NCI-H69 (cell line): ENCODE measurements around the gene BAIAP2.
"Not testable (repeated sequence)": the region's sequence is repeated elsewhere in the genome, so short reads cannot be mapped to it uniquely, and the experiment has no call there.

Source experiments
- DNase-seq: peaks from one replicate; lab custom pipeline; 2025; lab: John Stamatoyannopoulos, UW

The BAIAP2 gene

DNA sequence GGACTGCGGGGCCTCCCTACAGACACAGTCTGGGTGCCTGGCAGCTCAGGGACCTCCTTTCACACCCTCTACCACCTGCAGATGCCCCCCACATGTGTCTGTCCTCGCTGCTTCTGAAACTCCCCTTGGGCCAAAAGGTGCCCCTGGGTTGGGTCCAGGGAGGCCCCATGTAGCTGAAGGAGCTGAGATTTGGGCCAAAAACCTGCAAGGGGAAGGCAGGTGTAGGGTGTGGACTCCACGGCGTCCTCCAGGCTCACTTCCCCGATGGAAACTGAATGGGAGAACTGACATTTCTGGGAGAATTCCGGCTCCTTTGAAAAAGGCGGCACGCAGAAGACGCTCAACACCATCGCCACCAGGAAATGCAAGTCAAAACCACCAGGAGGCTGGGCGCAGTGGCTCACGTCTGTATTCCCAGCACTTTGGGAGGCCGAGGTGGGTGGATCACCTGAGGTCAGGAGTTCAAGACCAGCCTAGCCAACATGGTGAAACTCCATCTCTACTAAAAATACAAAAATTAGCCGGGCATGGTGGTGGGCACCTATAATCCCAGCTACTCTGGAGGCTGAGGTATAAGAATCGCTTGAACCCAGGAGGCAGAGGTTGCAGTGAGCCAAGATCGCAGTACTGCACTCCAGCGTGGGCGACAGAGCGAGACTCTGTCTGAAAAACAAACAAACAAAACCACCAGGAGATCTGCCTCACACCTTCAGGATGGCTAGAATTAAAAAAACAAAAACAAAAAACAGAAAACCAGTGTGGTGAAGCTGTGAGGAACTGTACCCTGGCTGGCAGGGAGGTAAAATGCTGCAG lies 13.2 kb upstream of the BAIAP2 start:
- no peak for DNase-seq

- no peak for DNase-seq
Measured at GRCh38 chr17:81022344-81022676, 12.6 kb upstream of the BAIAP2 start.

DNA sequence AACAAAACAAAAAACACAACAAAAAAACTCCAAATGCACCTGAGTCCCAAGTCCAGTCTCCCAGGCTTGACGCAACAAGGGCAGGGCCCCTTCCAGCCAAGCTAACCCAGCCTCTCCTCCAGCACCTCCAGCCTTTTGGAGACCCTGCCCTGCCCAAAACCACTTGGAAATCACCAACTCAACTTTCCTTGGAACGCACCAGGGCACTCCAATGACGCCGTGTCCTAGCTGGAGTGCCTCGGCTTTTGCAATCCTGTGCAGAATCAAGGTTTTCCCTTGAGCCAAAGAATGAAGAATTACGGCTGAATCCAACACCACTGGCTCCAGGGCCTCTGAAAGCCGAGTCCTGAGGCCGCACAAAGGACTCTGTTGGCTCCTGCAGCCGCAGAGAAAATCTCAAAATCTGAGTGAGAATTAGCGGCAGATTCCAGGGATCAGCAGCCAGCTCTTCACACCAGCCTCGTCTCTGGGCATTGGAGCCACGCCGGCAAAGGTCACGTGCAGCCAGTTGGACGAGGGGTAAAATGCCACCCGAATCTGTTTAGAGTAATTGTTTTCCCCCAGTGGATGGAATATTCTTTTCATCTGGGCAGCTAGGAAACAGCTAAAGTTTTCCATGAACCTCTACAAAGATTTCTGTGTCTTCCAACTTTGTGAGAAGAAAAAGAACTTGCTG lies 9.7 kb upstream of the BAIAP2 start:
- DNase-seq: no peak

DNA sequence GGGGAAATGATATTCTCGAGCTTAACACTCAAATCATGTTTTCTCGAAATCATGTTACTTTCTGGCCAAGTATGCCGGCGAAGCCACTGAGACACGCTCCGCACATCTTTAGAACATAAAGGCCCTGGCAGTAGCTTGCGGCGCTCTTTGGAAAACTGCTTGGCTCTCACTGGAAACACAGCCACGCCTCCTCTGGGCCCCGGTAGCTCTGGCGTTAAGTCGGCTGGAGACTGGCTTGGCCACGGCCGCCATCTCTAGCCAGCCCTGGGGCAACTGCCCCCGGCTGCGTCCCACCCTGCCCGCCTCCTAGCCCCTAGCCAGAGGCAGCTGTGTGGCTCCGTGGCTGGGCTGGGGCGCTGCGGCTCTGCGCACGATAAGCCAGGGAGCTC lies 9.2 kb upstream of the BAIAP2 start:
- no peak for DNase-seq

- DNase-seq: no peak
Measured at GRCh38 chr17:81026266-81027036, 8.5 kb upstream of the BAIAP2 start.

DNA sequence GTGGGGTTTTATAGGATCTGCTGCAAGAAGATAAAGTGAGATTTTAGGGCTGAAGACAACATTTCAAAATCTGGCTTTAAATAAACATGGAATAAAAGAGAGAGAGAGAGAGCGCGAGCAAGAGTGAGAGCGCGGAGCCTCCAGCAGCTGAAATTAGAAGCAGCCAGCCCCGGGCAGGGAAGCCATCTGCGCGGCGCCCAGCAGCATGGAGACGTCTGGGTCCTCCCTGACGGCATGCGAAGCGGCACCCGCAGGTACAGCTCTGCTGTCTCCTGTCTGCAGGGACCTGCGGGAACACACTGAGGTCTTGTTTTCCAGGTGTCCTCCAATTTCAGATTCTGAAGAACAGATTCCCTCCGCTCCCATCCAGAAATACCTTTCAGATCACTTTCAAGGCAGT lies 7.9 kb upstream of the BAIAP2 start:
- no peak for DNase-seq

DNA sequence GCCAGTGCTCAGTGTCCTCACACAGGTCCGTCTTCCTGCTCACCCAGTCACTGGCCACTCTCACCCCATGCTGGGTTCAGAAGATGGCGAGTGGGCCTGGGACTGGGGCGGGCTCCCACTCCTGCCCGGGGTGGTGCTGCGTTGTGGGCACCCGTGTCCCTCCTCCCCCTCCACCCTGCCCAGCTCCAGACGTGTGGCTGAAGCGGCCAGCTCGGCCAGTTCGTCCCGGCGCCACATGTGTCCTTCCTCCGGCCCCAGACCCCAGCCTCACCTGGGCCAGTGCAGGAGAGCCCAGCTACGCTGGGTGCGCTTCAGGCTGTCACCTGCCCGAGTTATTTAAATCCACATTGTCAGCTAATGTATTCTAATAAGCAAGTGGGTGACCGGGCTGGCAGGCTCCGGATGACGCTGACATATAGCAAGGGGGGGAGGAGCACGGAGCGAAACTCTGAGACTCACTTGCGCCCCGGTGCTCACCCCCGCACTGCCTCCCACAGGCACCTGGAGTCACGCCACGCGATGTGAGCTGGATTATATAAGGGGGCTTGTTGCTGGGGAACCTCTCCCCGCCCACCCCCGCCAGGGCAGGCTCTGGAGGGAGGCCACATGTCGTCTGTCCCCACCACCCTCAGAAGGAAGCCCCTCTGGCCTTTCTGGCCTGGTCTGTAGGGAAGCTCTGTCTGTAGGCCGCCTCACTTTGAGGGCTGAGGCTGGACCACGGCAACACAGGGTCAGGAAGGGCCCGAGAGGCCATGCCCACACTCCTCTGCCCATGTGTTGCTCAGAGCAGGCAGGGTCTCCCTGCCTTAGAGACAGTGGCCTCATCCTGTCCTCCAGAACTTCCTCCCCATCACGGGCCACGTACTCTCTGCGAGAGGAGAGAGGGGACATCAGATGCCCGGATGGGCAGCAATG lies 7.1 kb upstream of the BAIAP2 start:
- no peak for DNase-seq

GRCh38 chr17:81028506-81028858 lies 6.5 kb upstream of the BAIAP2 start:
- no peak for DNase-seq

DNA sequence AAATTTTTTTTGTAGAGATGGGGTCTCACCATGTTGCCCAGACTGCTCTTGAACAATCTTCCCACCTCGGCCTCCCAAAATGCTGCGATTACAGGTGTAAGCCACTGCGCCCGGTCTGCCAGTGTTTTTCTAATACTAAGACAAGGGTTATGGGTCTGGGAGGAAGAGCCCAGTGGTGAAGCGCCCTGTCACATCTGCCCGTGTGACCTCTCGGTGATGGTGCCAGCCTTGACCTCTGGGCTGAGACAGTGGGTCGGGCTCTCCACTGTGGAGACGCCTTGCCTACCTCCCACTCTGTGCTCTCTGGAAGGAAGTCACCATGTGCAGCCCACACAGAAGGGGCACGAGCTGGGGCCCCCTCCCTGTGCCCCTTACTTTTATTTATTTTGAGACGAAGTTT lies 5.1 kb upstream of the BAIAP2 start:
- DNase-seq: no peak

DNA sequence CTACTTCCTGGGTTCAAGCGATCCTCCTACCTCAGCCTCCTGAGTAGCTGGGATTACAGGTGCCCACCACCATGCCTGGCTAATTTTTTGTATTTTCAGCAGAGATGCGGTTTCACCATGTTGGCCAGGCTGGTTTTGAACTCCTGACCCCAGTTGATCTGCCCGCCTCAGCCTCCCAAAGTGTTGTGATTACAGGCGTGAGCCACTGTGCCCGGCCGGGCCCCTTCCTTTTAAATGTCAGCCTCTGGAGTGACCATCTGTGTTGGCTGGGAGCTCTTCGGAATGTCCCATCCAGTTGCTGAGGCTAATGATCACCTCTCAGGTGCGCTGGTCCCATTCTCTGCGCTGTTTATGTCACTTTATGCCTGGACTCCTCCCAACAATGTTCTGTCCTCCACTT lies 4.6 kb upstream of the BAIAP2 start:
- DNase-seq: not testable (repeated sequence)

- no peak for DNase-seq
Measured at GRCh38 chr17:81030741-81031565, 4.0 kb upstream of the BAIAP2 start.

DNA sequence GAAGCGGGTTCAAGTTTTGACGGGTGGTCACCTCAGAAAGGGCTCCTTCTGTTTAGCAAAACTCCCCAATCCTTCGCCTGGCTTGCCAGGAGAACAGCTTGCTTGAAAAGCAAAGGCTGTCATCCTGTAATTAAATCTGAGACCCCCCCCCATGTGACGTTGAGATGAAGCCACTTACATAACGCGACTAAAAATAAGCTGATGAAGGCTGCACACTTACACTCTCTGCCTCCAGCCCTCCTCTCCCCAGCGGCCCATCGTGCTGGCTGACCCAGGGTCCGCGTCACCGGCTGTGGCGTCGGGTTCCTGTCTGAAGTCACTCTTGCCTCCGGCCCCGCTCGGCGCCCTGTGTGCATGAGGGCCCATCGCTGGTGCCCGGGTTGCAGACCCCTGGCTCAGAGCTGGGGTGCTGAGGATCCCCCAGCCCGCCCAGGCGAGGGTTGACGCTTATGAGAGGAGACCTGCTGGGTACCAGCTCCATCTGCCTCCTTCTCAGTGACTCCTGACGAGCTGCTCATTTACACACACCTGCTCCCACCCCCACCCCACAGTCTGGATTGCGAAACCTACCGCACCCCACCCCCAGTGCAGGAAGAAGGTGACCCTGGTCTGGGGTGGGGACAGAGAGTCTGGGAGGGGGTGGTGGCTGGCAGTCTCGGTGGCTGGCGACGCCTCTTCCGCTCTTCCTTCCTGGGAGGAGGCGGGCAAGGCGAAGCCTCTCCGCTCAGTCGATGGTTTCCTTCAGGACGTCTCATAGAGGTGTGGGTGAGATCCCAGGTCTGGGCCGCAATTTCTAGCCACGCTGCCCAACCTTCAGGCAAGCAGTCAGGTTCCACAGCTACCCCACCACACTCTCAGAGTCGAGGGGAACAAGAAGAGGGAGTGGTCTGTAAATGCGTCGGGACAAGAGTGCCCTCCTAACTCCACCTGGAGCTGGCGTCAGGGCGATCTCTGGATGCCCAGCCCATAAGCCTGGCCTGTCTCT lies 3.1 kb upstream of the BAIAP2 start:
- DNase-seq: peak; percentile 34

DNA sequence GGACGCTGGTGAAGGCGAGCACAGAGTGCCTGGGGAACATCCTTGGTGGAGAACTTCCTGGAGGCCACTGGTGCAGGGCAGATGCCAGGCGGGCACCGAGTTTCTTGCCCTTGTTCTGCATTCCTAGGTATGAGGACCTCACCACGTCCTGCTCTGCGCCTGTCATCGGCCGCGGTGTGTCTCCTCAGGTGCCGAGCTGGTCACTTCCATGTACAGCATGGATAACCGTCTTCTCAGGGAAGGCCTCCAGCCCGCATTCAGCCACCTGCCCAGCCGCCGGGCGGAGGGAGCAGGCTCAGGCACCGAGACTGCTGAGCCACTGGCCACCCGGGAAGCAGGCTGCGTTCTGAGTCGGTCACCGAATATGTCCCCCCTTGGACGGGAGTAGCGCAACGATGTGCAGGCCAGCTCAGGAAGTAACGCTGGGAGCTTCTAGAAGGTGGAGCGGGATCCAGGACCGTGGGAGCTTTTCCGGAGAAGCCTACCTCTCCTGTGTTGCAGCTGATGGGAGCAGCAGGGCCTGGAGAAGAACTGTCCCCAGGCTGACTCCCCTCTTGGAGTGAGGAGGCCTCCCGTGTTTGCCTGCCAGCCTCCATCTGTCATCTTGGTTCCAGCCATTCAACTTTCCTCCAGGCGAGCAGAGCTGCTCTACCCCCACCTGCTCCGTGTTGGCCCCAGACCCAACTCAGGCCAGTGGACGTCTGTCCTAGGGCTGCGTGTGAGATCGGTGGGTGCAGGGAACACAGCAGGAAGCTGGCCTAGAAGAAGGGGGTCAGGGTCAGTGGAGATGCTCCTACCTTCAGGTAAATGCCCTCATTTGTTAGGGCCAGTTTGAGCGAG lies 2.1 kb upstream of the BAIAP2 start:
- peak; percentile 37 for DNase-seq

DNA sequence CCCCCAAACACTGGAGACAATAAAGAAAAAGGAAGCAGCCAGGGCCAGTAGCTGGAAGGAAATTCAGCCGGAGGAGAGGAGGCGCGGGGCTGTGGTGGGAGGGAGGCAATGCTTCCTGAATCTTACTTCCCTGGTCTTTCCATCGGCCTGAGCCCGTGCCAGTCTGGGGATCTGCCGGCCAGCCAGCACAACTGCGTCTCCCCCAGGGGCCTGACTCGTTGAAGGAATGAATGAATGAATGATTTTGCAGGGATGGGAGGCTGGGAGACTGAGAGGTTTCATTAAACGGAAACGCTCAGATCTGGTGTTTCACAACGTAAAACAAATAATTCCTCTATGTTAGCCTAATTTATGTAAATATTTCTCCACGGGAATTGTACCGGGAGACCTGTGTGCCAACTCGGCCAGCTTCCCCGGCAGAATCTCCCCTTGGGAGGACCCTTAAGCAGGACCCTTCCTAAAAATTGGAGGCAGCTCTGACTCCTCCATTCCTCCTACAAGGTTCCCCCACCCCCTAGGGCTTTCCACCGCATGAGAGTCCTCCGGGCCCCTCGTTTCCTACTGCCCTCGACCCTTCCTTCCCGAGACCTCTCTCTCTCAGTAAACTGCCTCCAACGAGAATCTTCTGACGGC lies 1.3 kb upstream of the BAIAP2 start:
- DNase-seq: peak; percentile 56

GRCh38 chr17:81034168-81034777 lies 678 bp upstream of the BAIAP2 start:
- peak; percentile 57 for DNase-seq

- peak; percentile 70 for DNase-seq
Measured at GRCh38 chr17:81035521-81036196, 708 bp downstream of the BAIAP2 start.

DNA sequence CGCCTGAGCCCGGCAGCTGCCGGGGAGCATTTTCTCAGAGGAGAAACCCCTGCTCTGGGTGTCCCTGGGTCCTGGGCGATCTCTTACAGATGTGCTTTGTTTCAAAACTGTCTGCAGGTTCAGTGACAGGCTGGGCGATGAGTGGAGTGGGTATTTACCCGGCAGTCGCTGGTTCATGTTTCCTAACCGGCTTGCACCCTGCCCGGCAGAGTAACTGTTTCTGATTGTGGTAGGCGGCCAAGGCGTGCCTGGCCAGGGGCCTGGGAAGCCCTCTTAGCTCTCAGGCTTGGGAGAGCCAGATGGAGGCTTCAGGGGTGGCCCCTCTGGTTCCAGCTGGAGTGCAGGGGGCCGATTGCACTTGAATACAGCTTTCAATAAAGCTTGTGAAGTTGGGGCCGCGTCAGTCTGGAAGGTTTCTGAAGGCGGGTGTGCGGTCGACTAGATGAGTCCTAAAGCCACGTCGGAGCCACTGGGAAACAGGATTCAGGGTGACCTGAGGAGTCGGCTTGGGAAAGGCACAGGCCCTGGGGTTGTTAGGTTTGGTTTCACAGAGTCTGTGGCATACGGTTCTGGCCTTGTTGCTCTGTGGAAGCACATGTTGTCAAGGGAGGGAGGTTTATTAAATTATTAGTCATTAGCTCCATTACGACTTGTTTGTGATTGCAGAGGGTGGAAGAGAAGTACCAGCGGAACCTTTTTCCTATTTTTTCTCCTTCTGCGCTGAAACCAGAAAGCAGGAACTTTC lies 1.4 kb downstream of the BAIAP2 start:
- DNase-seq: peak; percentile 62
